ENCODE data around the gene TAF3. TPM values are rescaled to one million over a fixed set of nuclear protein-coding genes. Genes with fewer than 3 reads are reported as not detected.
A peak's percentile ranks its signal among the peaks of the same experiment; 100 is the strongest.

The TAF3 gene
- total and polyA plus RNA-seq, 2 donors (not counting 1 experiment from before 2014, with no cell fraction given) = 7.0 to 20.1 TPM

DNA sequence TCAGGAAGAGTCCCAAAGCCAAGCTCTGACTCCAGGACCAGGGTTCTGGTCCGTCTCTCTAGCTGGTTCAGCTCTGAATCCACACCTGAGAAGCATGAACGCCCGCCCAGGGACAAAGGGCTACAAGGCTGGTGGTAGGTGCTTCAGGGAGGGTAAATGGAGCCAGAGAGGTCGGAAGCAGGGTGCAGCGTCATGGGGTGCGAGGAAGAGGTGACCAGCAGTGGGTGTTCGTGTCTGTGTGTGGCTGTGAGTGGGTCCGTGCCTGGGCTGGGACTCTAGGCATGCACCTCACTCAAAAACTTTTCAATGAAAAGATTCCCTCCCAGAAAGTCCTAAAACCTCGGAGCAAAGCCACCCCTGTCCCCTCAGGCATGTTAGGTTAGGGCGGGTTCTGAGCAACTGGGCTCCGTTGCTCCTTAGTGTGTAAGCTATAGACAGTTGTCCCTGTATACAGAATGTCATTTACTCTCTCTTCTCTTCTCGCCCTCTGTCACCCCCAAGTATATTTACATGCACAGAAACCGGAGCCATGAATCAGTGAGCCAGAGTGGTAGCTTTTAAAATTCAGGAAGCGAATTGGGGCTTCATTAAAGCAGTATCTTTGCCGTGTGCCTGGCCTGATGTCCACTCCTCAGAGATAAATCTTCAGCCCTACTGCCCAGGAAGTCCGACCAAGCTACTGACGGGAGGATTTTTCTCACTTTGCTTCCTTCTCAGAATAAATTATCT lies 223.9 kb downstream of the TAF3 start:
- Histone ChIP-seq H3K79me2 (ENCODE audit: control insufficient read depth, insufficient read depth, low read length) (no peaks in the 10 kb centered on the region), H3K36me3 (replicated peaks in 1 of 2; ENCODE audit: control extremely low read depth in 1 of 2, control insufficient read depth in 1 of 2, extremely low read depth in 1 of 2, insufficient read depth in 2 of 2, low read length in 1 of 2) (no peaks in the 10 kb centered on the region), H4K20me1 (ENCODE audit: control insufficient read depth, insufficient read depth, low read length, poor library complexity, severe bottlenecking) (no peaks in the 10 kb centered on the region), H3K9ac (ENCODE audit: low read length) (no peak overlapping the region), H3K27ac (ENCODE audit: low read length in 2 of 2) (no peak overlapping the region), H2AFZ (ENCODE audit: insufficient read depth, low read depth, low read length, poor library complexity, severe bottlenecking) (no peak overlapping the region), H3K4me2 (replicated peaks; ENCODE audit: low read depth, low read length, poor library complexity, severe bottlenecking) (peak overlapping the region; percentile 36), H3K9me3 (ENCODE audit: control extremely low read depth in 1 of 3, control insufficient read depth in 2 of 3, insufficient read depth in 1 of 3, low read length in 2 of 3) (peaks cover 0 to 51% (median 2%) of the 10 kb centered on the region in 3 donors), H3K4me3 (ENCODE audit: control extremely low read depth in 1 of 5, extremely low read depth in 1 of 5, insufficient read depth in 1 of 5, low read depth in 2 of 5, low read length in 4 of 5) (peak overlapping the region in 1 of 5 experiments; percentile 14), H3K27me3 (replicated peaks in 1 of 4; ENCODE audit: control extremely low read depth in 1 of 4, control insufficient read depth in 3 of 4, insufficient read depth in 4 of 4, low read length in 3 of 4) (peaks cover 0 to 99% (median 88%) of the 10 kb centered on the region in 4 experiments), H3K4me1 (ENCODE audit: control insufficient read depth in 2 of 2, insufficient read depth in 2 of 2, low read length in 2 of 2) (peaks cover 44 to 67% of the 10 kb centered on the region in 2 donors)
- Mint-ChIP-seq H3K4me3 (peak overlapping the region; percentile 8), H3K9me3 (ENCODE audit: insufficient read depth) (peaks cover 6% of the 10 kb centered on the region), H3K27ac (no peak overlapping the region), H3K4me1 (peaks cover 42% of the 10 kb centered on the region), H3K27me3 (peaks cover 96% of the 10 kb centered on the region)
- ChIA-PET CTCF (no interaction called here), POLR2A (interaction anchor here (0.6 kb wide), 1 partner anchor 274 kb away, joined by 7 read pairs; no protein-coding TSS in a partner anchor)
- ATAC-seq (ENCODE audit: low read depth) (no peak), DNase-seq (peak; percentile 43)
- 13% methylated on average over 6 of the region's 17 CpGs for WGBS (ENCODE audit: insufficient coverage)
- TF ChIP-seq, protein P1, sequence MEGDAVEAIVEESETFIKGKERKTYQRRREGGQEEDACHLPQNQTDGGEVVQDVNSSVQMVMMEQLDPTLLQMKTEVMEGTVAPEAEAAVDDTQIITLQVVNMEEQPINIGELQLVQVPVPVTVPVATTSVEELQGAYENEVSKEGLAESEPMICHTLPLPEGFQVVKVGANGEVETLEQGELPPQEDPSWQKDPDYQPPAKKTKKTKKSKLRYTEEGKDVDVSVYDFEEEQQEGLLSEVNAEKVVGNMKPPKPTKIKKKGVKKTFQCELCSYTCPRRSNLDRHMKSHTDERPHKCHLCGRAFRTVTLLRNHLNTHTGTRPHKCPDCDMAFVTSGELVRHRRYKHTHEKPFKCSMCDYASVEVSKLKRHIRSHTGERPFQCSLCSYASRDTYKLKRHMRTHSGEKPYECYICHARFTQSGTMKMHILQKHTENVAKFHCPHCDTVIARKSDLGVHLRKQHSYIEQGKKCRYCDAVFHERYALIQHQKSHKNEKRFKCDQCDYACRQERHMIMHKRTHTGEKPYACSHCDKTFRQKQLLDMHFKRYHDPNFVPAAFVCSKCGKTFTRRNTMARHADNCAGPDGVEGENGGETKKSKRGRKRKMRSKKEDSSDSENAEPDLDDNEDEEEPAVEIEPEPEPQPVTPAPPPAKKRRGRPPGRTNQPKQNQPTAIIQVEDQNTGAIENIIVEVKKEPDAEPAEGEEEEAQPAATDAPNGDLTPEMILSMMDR (IDR thresholded peaks at IDR 0.05) = no peak
- TF ChIP-seq EZH2 (IDR thresholded peaks at IDR 0.05; ENCODE audit: borderline replicate concordance, insufficient read depth, low read depth, low read length, poor library complexity, severe bottlenecking) = no peak
- intact Hi-C loops (cut with micrococcal nuclease) = no loop called here
